ENCODE data around the gene ABCB11.

DNA sequence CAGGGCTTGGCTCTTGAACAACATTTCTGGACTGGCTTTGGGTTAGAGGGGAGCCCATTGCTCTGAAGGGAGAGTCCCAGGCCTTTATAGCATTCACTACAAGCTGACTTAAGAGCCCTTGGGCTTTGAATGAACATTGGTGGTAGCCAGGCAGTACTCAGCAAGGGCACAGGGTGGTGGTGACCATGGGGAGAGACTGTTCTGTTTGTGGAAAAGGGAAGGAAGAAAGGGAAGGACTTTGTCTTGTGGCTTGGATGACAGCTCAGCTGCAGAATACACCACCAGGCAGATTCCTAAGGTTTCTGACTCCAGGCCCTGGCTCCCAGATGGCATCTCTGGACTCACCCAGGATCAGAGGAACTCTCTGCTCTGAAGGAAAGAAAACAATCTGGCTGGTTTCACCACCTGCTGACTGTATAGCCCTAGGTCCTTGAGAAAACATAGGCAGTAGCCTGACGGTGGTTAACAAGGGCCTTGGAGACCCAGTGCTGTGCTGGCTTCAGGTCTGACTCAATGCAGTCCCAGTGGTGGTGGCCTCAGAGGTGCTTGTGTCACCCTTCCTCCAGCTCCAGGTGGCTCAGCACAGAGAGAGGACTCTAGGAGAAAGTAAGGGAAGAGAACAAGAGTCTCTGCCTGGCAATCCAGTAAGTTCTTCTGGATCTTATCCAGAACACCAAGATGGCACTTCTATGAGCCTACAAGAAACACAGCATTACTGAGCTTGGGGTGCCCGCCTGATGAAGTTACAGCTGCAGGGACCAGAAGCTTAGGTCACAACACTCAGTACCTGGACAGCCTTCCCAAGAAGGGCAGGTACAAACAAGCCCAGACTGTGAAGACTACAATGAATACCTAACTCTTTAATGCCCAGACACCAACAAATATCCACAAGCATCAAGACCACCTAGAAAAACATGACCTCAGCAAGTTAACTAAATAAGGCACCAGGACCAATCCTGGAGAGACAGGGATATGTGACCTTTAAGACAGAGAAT lies 16.4 kb upstream of the ABCB11 start:
- TF ChIP-seq SMARCC2 (IDR thresholded peaks at IDR 0.05; ENCODE audit: low read depth) (no peak), CCAR2 (IDR thresholded peaks at IDR 0.05; ENCODE audit: low read depth, low read length) (no peak), CHD2 (IDR thresholded peaks at IDR 0.05; ENCODE audit: low read depth, low read length) (no peak), TRIM28 (IDR thresholded peaks at IDR 0.05) (no peak)
